ENCODE measurements around the gene PVALB. TPM values are rescaled to one million over a fixed set of nuclear protein-coding genes. Genes with fewer than 3 reads are reported as not detected.

Gene PVALB
- total and polyA plus RNA-seq, 5 experiments from 2014 or later = not detected

DNA sequence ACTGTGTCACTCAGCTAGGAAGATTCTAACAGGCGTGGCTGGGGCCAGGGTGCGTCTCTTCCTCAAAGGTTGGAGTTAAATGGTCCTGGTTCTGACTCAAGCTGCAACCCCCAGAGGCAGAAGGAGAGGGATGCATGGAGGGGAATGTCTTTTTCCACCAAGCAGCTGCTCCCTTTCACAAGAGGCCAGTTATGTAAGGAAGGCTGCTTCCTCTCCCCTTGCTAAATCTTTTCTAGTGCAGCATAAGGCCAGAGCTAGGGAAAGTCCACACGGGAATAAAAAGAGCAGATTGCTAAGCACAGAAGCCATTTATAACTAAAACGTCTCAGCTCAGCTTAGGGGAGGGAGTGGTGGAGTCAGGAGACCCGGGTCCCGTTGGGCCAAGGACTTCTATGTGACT is 10.0 kb downstream of the PVALB start:
- Mint-ChIP-seq H3K4me3 (no peak overlapping the region), H3K36me3 (no peaks in the 10 kb centered on the region), H3K27me3 (peaks cover 1 to 8% (median 2%) of the 10 kb centered on the region in 5 donors), H3K9me3 (no peaks in the 10 kb centered on the region), H3K27ac (no peak overlapping the region), H3K4me1 (peaks cover 14 to 24% (median 21%) of the 10 kb centered on the region in 4 donors)
- ATAC-seq (no peak), DNase-seq (no peak)
- POLR2A ChIA-PET = no interaction called here

DNA sequence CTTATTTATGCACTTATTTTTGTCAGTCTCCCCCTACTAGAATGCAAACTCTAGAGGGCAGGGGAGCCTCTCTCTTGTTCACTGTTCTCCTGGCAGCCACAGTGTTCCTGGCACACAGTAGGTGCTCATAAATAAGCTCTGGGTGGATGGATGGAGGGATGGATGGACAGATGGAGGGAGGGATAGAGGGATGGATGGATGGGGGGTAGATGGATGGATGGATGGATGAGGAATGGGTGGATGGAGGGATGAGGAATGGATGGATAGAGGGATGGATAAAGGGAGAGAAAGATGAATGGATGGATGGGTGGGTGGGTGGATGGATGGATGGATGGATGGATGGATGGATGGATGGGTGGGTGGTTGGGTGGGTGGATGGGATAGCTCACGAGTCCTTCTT is 13.5 kb downstream of the PVALB start:
- POLR2A ChIA-PET = no interaction called here
- H3K9me3 Mint-ChIP-seq = no peaks in the 10 kb centered on the region
- ATAC-seq = no peak
- H3K4me1 Mint-ChIP-seq = peaks cover 8 to 13% (median 11%) of the 10 kb centered on the region in 4 donors
- H3K27me3 Mint-ChIP-seq = peaks cover 2 to 22% (median 13%) of the 10 kb centered on the region in 5 donors
- H3K4me3 Mint-ChIP-seq = no peak overlapping the region
- no peak overlapping the region for H3K27ac Mint-ChIP-seq
- no peaks in the 10 kb centered on the region for H3K36me3 Mint-ChIP-seq
- no peak for DNase-seq

- POLR2A ChIA-PET = no interaction called here
- DNase-seq (no peak), ATAC-seq (no peak)
- Mint-ChIP-seq H3K36me3 (no peaks in the 10 kb centered on the region), H3K27ac (no peak overlapping the region), H3K9me3 (no peaks in the 10 kb centered on the region), H3K4me3 (no peak overlapping the region), H3K27me3 (peaks cover 4 to 32% (median 20%) of the 10 kb centered on the region in 5 donors), H3K4me1 (no peaks in the 10 kb centered on the region)
Observed at GRCh38 chr22:36798674-36799066, 18.2 kb downstream of the PVALB start.

GRCh38 chr22:36797911-36798673 is 18.7 kb downstream of the PVALB start:
- Mint-ChIP-seq H3K9me3 (no peaks in the 10 kb centered on the region), H3K4me1 (no peaks in the 10 kb centered on the region), H3K27ac (no peak overlapping the region), H3K36me3 (no peaks in the 10 kb centered on the region), H3K4me3 (no peak overlapping the region), H3K27me3 (peaks cover 3 to 32% (median 19%) of the 10 kb centered on the region in 5 donors)
- no peak for ATAC-seq
- POLR2A ChIA-PET = no interaction called here
- no peak for DNase-seq

- H3K36me3 Mint-ChIP-seq = no peaks in the 10 kb centered on the region
- peaks cover 2 to 32% (median 17%) of the 10 kb centered on the region in 5 donors for H3K27me3 Mint-ChIP-seq
- POLR2A ChIA-PET = no interaction called here
- no peak overlapping the region for H3K27ac Mint-ChIP-seq
- no peak for DNase-seq
- no peaks in the 10 kb centered on the region for H3K4me1 Mint-ChIP-seq
- ATAC-seq = no peak
- H3K9me3 Mint-ChIP-seq = no peaks in the 10 kb centered on the region
- no peak overlapping the region for H3K4me3 Mint-ChIP-seq
Observed at GRCh38 chr22:36797374-36797773, 19.5 kb downstream of the PVALB start.

GRCh38 chr22:36796552-36797175 is 20.2 kb downstream of the PVALB start:
- Mint-ChIP-seq H3K27ac (no peak overlapping the region), H3K27me3 (peaks cover 2 to 28% (median 16%) of the 10 kb centered on the region in 5 donors), H3K36me3 (no peaks in the 10 kb centered on the region), H3K9me3 (no peaks in the 10 kb centered on the region), H3K4me3 (no peak overlapping the region), H3K4me1 (no peaks in the 10 kb centered on the region)
- POLR2A ChIA-PET = no interaction called here
- no peak for DNase-seq
- ATAC-seq = no peak

DNA sequence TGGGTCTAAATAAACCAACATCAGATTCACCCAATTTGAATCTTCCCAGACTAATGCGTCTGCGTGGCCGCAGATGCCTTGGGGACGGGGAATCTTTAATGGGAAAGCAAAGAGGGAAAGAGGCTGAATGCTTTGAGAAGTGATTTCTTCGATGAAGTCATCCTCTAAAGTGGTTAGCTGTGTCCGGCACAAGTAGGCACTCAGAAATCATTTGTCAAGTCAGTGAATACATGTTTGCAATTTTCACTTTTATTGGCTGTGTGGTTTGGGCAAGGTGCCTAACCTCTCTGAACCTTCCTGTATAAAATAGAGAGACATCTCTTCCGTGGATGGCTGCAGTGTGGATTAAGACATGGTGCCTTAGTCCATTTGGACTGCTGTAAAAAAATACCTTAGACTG is 21.2 kb downstream of the PVALB start:
- POLR2A ChIA-PET = no interaction called here
- no peak overlapping the region for H3K27ac Mint-ChIP-seq
- H3K27me3 Mint-ChIP-seq = peaks cover 1 to 19% (median 10%) of the 10 kb centered on the region in 5 donors
- DNase-seq = no peak
- no peaks in the 10 kb centered on the region for H3K36me3 Mint-ChIP-seq
- H3K4me3 Mint-ChIP-seq = no peak overlapping the region
- no peak for ATAC-seq
- H3K9me3 Mint-ChIP-seq = no peaks in the 10 kb centered on the region
- no peaks in the 10 kb centered on the region for H3K4me1 Mint-ChIP-seq

DNA sequence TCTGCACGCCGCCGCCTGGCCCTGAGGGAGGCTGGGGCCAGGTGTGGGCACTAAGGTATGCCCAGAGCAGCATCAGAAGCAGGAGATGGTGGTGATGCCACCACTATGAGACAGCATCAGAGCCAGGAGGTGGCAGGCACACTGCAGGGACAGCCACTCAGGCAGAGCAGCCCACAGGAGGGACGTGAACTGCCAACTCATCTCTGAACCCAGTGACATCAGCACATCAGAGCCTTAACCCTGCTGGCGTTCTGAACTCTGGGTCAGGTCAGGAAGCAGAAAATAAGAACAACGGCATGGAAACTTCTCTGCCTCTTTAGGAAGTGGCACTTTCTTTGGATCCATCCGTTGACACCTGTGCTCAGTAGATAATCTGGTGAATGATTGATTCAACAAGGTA is 26.2 kb downstream of the PVALB start:
- DNase-seq (no peak), ATAC-seq (no peak)
- POLR2A ChIA-PET = no interaction called here
- Mint-ChIP-seq H3K27ac (peak overlapping the region in 1 of 10 donors; percentile 74), H3K36me3 (no peaks in the 10 kb centered on the region), H3K27me3 (peaks cover 2 to 12% (median 7%) of the 10 kb centered on the region in 5 donors), H3K4me3 (no peak overlapping the region), H3K9me3 (no peaks in the 10 kb centered on the region), H3K4me1 (no peaks in the 10 kb centered on the region)

DNA sequence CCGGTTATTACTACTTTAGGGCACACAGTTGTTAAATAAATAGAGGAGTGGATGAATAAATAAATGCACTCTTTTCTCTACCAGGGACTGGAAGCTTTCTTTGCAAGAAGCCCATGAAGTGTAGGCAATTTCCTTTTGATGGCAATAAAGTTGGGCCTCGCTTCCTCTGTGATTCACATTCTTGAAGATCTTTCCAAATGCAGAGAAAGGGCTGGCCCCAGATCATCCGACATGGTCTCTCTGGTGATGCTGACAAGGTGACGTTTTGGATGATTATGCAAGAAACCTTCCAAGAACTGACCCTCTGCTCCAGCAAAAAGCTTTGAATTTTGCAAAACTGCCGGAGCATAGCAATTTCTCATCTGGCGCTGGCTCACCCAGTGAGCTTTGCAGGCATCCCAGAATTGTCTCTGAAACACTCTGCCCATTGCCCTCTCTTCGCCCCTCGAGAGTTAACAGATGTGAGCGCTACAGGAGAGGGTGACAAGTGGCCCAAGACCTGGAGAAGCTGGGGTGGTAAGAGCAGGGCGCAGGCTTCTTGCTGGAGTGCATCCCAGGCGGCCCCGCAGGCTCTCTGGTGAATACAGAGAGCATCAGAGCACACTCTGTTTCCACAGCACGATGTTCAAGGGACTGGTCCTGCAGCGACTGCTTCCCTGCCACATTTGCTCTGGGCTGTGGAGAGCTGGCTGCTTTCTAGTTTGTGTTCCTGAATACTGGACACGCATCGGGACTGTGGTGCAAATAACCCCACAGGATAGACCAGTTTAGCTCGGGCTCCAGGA is 29.4 kb downstream of the PVALB start:
- H3K4me1 Mint-ChIP-seq = peaks cover 0 to 5% (median 3%) of the 10 kb centered on the region in 4 donors
- POLR2A ChIA-PET = interaction anchor here (1.1 kb wide), 1 partner anchor 11 kb away, joined by 5 read pairs; the partner anchor contains the start of gene IFT27

GRCh38 chr22:36783743-36784142 is 33.1 kb downstream of the PVALB start:
- peaks cover 2 to 18% (median 4%) of the 10 kb centered on the region in 5 donors for H3K27me3 Mint-ChIP-seq
- no peak for DNase-seq
- H3K4me3 Mint-ChIP-seq = no peak overlapping the region
- H3K9me3 Mint-ChIP-seq = no peaks in the 10 kb centered on the region
- H3K27ac Mint-ChIP-seq = no peak overlapping the region
- ATAC-seq = no peak
- H3K4me1 Mint-ChIP-seq = peaks cover 5 to 13% (median 10%) of the 10 kb centered on the region in 4 donors
- POLR2A ChIA-PET = interaction anchor here (0.6 kb wide), 1 partner anchor 564 kb away, joined by 3 read pairs; no protein-coding TSS in a partner anchor
- H3K36me3 Mint-ChIP-seq = no peaks in the 10 kb centered on the region

More for the DNA sequence above, 29.4 kb downstream of the PVALB start:
- Mint-ChIP-seq H3K27me3 (peaks cover 3 to 18% (median 8%) of the 10 kb centered on the region in 5 donors), H3K27ac (peak overlapping the region in 1 of 10 donors; percentile 29), H3K4me3 (no peak overlapping the region), H3K9me3 (no peaks in the 10 kb centered on the region), H3K36me3 (no peaks in the 10 kb centered on the region)
- ATAC-seq (no peak), DNase-seq (no peak)

GRCh38 chr22:36781656-36782627 is 34.9 kb downstream of the PVALB start:
- POLR2A ChIA-PET = no interaction called here
- H3K36me3 Mint-ChIP-seq = no peaks in the 10 kb centered on the region
- peaks cover 10 to 24% (median 20%) of the 10 kb centered on the region in 4 donors for H3K4me1 Mint-ChIP-seq
- peaks cover 2 to 18% (median 4%) of the 10 kb centered on the region in 5 donors for H3K27me3 Mint-ChIP-seq
- ATAC-seq (peak; percentile 93 to 96), DNase-seq (peak; percentile 70 to 90 (median 85))
- peak overlapping the region in 5 of 10 donors; percentile 12 to 59 (median 51) for H3K4me3 Mint-ChIP-seq
- H3K9me3 Mint-ChIP-seq = no peaks in the 10 kb centered on the region
- peak overlapping the region in 9 of 10 donors; percentile 61 to 88 (median 76) for H3K27ac Mint-ChIP-seq

- Mint-ChIP-seq H3K4me3 (peak overlapping the region in 7 of 10 donors; percentile 16 to 45 (median 35)), H3K27ac (peak overlapping the region in 9 of 10 donors; percentile 47 to 97 (median 86)), H3K36me3 (no peaks in the 10 kb centered on the region), H3K27me3 (no peaks in the 10 kb centered on the region), H3K4me1 (peaks cover 22 to 41% (median 35%) of the 10 kb centered on the region in 4 donors), H3K9me3 (no peaks in the 10 kb centered on the region)
- DNase-seq = no peak
- POLR2A ChIA-PET = no interaction called here
- no peak for ATAC-seq
Observed at GRCh38 chr22:36778020-36778419, 38.8 kb downstream of the PVALB start.

Measured in naive thymus-derived CD8-positive, alpha-beta T cell (primary cell).